Endodermal cell (in vitro differentiated cells): ENCODE measurements around the gene ZNF837. TPM values are rescaled to one million over a fixed set of nuclear protein-coding genes. Genes with fewer than 3 reads are reported as not detected.

Experiments used
- DNase-seq: peaks from one replicate; pipeline ENCODE4 v3.0.0-alpha.2; 2017
- H3K27ac ChIP-seq: 2 replicates; pipeline ENCODE4 v1.5.1; 2013; ENCODE audit warnings: mild to moderate bottlenecking, low read depth, low read length, moderate library complexity
- H3K27me3 ChIP-seq: 2 replicates; pipeline ENCODE4 v1.6.1; 2013; ENCODE audit warnings: mild to moderate bottlenecking, low read length, moderate library complexity; ENCODE audit not compliant: insufficient read depth, control insufficient read depth, poor library complexity, severe bottlenecking
- H3K36me3 ChIP-seq: 2 replicates; pipeline ENCODE4 v1.7.0; 2013; ENCODE audit warnings: mild to moderate bottlenecking, low read length, moderate library complexity; ENCODE audit not compliant: control insufficient read depth, insufficient read depth
- H3K4me1 ChIP-seq: one replicate; pipeline ENCODE4 v1.7.0; 2013; ENCODE audit warnings: low read length; ENCODE audit not compliant: control insufficient read depth, insufficient read depth
- H3K4me3 ChIP-seq: 2 replicates; pipeline ENCODE4 v1.5.1; 2013; ENCODE audit warnings: mild to moderate bottlenecking, low read length, moderate library complexity
- H3K9ac ChIP-seq: 2 replicates; pipeline ENCODE4 v1.6.1; 2013; ENCODE audit warnings: mild to moderate bottlenecking, low read length, moderate library complexity; ENCODE audit not compliant: poor library complexity, severe bottlenecking; ENCODE audit errors: extremely low read depth
- H3K9me3 ChIP-seq: 2 replicates; pipeline ENCODE4 v1.6.1; 2013; ENCODE audit warnings: mild to moderate bottlenecking, low read length, moderate library complexity; ENCODE audit not compliant: control insufficient read depth
- H3K27ac Mint-ChIP-seq: 2 replicates; pipeline ENCODE4 v1.8.0; 2020; ENCODE audit warnings: mixed read lengths
- H3K27me3 Mint-ChIP-seq: 2 replicates; pipeline ENCODE4 v1.8.0; 2021; ENCODE audit warnings: mild to moderate bottlenecking, mixed read lengths; ENCODE audit not compliant: insufficient read depth
- H3K36me3 Mint-ChIP-seq: 2 replicates; pipeline ENCODE4 v1.8.0; 2020; ENCODE audit warnings: low read depth, mixed read lengths
- H3K4me1 Mint-ChIP-seq: 2 replicates; pipeline ENCODE4 v1.8.0; 2020; ENCODE audit warnings: mixed read lengths
- H3K4me3 Mint-ChIP-seq: 2 replicates; pipeline ENCODE4 v1.8.0; 2020; ENCODE audit warnings: mild to moderate bottlenecking, moderate library complexity, mixed read lengths
- H3K9me3 Mint-ChIP-seq: 2 replicates; pipeline ENCODE4 v1.8.0; 2020; ENCODE audit warnings: mild to moderate bottlenecking, mixed read lengths
- WGBS, 2 experiments: methylation state at CpG; one replicate each; pipeline versions ENCODE4 v1.1.5 to v1.1.7; 2013; ENCODE audit warnings: missing lambda C conversion rate in 2 of 2, mixed read lengths in 1 of 2; ENCODE audit not compliant: insufficient coverage in 1 of 2, insufficient read length in 1 of 2; 5-methylcytosine and 5-hydroxymethylcytosine counted together
- total RNA-seq, 2 donors: library from RNA; stranded (reverse); fragmentation: NEBNext Ultra II Directional in 1 of 2; extraction: Animal tissue kit (Norgen Biotek cat#: 25700) in 1 of 2; gene quantifications; 2 replicates in 1 of 2; 3 replicates in 1 of 2; pipeline ENCODE4 v1.2.1, GENCODE V29; 2021
- TF ChIP-seq, protein P1 (sequence below): fragments of 200-600 bp; sonication (generic); conservative IDR thresholded peaks from 2 replicates; pipeline ENCODE4 v1.5.0; 2021; ENCODE audit warnings: antibody characterized with exemption, mild to moderate bottlenecking

ZNF837 gene
- total RNA-seq, 2 donors from 2014 or later: 3.1 to 3.8 TPM

DNA sequence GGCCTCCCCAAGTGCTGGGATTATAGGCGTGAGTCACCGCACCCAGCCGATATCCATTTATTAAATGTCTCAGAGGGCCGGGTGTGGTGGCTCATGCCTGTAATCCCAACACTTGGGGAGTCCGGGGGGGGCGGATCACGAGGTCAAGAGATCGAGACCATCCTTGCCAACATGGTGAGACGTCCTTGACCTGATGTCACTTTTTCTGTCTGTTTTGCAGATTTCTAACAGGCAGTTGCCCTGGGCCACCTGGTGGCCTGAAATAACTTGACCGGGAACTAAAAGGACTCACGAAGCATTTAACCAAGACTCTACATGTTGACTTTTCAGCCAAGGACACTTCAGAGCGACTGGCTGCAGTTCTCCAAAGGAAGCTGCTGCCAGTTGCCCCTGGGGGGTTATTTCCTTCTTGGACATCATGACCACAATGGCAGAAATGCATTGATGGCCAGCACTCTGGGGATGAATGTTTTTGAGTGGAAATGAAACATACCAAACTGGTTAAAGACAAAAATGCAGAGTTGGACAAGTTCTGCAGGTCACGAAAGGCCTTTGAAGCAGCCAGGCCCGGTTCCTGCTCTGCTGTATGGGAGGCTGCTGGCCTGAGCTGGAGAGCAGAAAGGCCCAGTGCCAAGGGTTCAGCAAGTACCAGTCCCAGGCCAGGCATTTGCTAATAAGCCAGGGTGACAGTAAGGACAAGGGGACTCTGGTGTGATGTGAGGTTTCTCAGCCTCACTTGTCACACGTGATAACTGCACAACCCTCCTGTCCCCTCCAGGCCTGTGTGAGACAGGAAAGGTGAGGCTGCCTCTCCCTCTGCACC is 8.3 kb downstream of the ZNF837 start:
- TF ChIP-seq, protein P1, sequence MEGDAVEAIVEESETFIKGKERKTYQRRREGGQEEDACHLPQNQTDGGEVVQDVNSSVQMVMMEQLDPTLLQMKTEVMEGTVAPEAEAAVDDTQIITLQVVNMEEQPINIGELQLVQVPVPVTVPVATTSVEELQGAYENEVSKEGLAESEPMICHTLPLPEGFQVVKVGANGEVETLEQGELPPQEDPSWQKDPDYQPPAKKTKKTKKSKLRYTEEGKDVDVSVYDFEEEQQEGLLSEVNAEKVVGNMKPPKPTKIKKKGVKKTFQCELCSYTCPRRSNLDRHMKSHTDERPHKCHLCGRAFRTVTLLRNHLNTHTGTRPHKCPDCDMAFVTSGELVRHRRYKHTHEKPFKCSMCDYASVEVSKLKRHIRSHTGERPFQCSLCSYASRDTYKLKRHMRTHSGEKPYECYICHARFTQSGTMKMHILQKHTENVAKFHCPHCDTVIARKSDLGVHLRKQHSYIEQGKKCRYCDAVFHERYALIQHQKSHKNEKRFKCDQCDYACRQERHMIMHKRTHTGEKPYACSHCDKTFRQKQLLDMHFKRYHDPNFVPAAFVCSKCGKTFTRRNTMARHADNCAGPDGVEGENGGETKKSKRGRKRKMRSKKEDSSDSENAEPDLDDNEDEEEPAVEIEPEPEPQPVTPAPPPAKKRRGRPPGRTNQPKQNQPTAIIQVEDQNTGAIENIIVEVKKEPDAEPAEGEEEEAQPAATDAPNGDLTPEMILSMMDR: peak; percentile 73
- Mint-ChIP-seq H3K27ac (no peak overlapping the region), H3K27me3 (no peaks in the 10 kb centered on the region), H3K4me3 (no peak overlapping the region), H3K4me1 (no peaks in the 10 kb centered on the region), H3K36me3 (peaks cover 4% of the 10 kb centered on the region), H3K9me3 (no peaks in the 10 kb centered on the region)
- WGBS, 2 experiments: 84 to 89% methylated on average over 15 of the region's 15 CpGs
- H3K9me3 ChIP-seq: no peaks in the 10 kb centered on the region
- peak; percentile 69 for DNase-seq
- no peaks in the 10 kb centered on the region for H3K4me1 ChIP-seq
- H3K9ac ChIP-seq: no peak overlapping the region
- no peaks in the 10 kb centered on the region for H3K27me3 ChIP-seq
- no peak overlapping the region for H3K27ac ChIP-seq
- H3K36me3 ChIP-seq: no peaks in the 10 kb centered on the region
- H3K4me3 ChIP-seq: no peak overlapping the region

DNA sequence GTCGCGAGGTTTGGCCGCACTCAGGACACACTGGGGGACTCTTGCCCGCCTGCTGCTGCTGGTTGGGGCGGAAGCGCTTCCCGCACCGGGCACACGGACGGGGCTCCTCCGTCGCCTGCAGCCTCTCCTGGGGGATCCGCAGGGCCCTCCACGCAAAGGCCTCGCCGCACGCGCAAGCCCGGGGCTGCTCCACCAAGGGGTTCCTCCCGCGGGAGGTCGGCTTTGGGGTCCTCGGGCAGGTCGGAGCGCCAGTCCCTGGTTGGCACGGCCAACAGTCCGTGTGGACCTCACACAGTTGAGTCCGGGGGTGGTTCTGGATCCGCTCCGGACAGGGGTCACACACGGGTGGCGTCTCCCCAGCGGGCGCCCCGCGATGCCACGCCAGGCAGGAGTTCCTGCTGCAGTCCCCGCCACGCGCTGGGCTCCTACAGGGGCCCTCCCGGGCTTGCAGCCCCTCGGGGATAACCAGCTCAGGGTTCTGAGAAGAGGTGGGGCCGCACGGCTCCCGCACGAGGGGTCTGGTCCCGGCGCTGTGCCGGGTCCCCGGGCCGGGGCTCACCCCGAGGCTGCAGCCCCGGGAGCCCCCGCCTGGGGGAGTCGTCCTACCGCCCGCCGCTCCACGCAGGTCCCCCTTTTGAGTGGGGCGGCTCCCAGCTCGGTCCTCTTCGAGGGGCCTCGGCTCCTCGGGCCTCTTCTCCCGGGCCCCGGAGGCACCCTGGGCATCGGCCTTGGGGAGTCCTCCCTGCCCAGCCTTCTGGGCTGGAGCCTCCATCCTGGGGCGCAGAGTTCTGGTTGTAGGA is 12.1 kb downstream of the ZNF837 start:
- peaks cover 7% of the 10 kb centered on the region for H3K36me3 Mint-ChIP-seq
- H3K4me1 Mint-ChIP-seq: no peaks in the 10 kb centered on the region
- H3K9ac ChIP-seq: no peak overlapping the region
- TF ChIP-seq, protein P1: peak; percentile 14
- no peaks in the 10 kb centered on the region for H3K9me3 Mint-ChIP-seq
- no peaks in the 10 kb centered on the region for H3K9me3 ChIP-seq
- H3K27ac Mint-ChIP-seq: no peak overlapping the region
- DNase-seq: no peak
- H3K36me3 ChIP-seq: no peaks in the 10 kb centered on the region
- no peaks in the 10 kb centered on the region for H3K27me3 ChIP-seq
- no peak overlapping the region for H3K4me3 Mint-ChIP-seq
- no peaks in the 10 kb centered on the region for H3K4me1 ChIP-seq
- no peak overlapping the region for H3K27ac ChIP-seq
- H3K27me3 Mint-ChIP-seq: no peaks in the 10 kb centered on the region
- no peak overlapping the region for H3K4me3 ChIP-seq
- WGBS, 2 experiments: 95 to 96% methylated on average over 49 to 68 of the region's 68 CpGs

DNA sequence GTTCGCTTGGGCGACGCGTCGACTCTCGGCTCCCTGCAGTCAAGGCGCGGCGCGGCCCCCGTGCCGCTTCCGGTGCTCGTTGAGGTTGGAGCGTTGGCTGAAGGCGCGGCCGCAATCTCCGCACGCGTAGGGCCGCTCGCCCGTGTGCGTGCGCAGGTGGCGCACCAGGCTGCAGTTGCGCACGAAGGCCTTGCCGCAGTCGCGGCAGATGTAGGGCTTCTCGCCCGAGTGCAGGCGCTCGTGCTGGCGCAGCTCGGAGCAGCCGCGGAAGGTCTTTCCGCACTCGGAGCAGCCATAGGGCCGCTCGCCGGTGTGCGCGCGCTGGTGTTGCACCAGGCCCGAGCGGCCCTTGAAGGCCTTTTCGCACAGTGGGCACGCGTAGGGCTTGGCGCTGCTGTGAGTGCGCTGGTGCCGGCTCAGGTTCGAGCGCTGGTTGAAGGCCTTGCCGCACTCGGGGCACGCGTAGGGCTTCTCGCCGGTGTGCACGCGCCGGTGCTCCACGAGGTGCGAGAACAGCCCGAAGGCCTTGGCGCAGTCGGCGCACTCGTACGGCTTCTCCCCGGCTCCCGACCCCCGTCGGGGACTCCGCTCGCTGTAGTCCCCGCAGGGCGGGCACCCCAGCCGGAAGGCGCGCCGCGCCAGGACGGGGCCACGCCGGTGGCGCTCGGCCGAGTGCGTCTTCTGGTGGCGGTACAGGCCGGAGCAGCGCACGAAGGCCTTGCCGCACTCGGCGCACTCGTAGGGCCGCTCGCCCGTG is 13.0 kb downstream of the ZNF837 start:
- Mint-ChIP-seq H3K27ac (no peak overlapping the region), H3K9me3 (no peaks in the 10 kb centered on the region), H3K4me3 (no peak overlapping the region), H3K4me1 (no peaks in the 10 kb centered on the region), H3K36me3 (peaks cover 7% of the 10 kb centered on the region), H3K27me3 (no peaks in the 10 kb centered on the region)
- no peak overlapping the region for H3K9ac ChIP-seq
- no peak overlapping the region for H3K4me3 ChIP-seq
- no peak for DNase-seq
- H3K27ac ChIP-seq: no peak overlapping the region
- no peaks in the 10 kb centered on the region for H3K27me3 ChIP-seq
- TF ChIP-seq, protein P1: no peak
- no peaks in the 10 kb centered on the region for H3K36me3 ChIP-seq
- 95 to 97% methylated on average over 91 to 106 of the region's 106 CpGs for WGBS, 2 experiments
- no peaks in the 10 kb centered on the region for H3K4me1 ChIP-seq
- no peaks in the 10 kb centered on the region for H3K9me3 ChIP-seq
